SJSA1 (cell line): ENCODE results near the gene RAB34. TPM values are rescaled to one million over a fixed set of nuclear protein-coding genes. Genes with fewer than 3 reads are reported as not detected.
A peak's percentile ranks its signal among the peaks of the same experiment; 100 is the strongest.
"Not testable (repeated sequence)": the region's sequence is repeated elsewhere in the genome, so short reads cannot be mapped to it uniquely, and the experiment has no call there.

Experiments
- DNase-seq, 2 experiments: peaks; one replicate each; pipeline ENCODE4 v3.0.0-alpha.2; 2015 to 2020; ENCODE audit warnings: low spot score in 2 of 2, low read depth in 1 of 2
- H3K27ac ChIP-seq: fragments of 250-450 bp; sonication (Bioruptor Pico); 2 replicates; pipeline ENCODE4 v1.5.1; 2020; ENCODE audit warnings: mild to moderate bottlenecking, moderate library complexity
- H3K27me3 ChIP-seq: fragments of 250-450 bp; sonication (Bioruptor Pico); replicated peaks from 2 replicates; pipeline ENCODE4 v1.5.1; 2020; ENCODE audit warnings: mild to moderate bottlenecking, moderate library complexity
- H3K36me3 ChIP-seq: fragments of 250-450 bp; sonication (Bioruptor Pico); 2 replicates; pipeline ENCODE4 v1.5.1; 2020; ENCODE audit warnings: mild to moderate bottlenecking
- H3K4me1 ChIP-seq: fragments of 250-450 bp; sonication (Bioruptor Pico); replicated peaks from 2 replicates; pipeline ENCODE4 v1.6.1; 2021; ENCODE audit warnings: mild to moderate bottlenecking
- H3K4me3 ChIP-seq: fragments of 250-450 bp; sonication (Bioruptor Pico); 2 replicates; pipeline ENCODE4 v1.5.1; 2020; ENCODE audit warnings: mild to moderate bottlenecking
- H3K9me3 ChIP-seq: fragments of 250-450 bp; sonication (Bioruptor Pico); replicated peaks from 2 replicates; pipeline ENCODE4 v1.5.1; 2020; ENCODE audit warnings: mild to moderate bottlenecking
- total RNA-seq: library from RNA; depleted of rRNA; stranded (reverse); fragments of >200 nt; shearing (Covaris generic); gene quantifications from 2 replicates; pipeline ENCODE4 v1.2.3, GENCODE V29; 2014

The RAB34 gene
- total RNA-seq, 1 experiment from 2014 or later: 1,039 TPM

- peaks cover 52% of the 10 kb centered on the region for H3K4me1 ChIP-seq
- H3K9me3 ChIP-seq: no peaks in the 10 kb centered on the region
- peak within 1 kb of the TSS; percentile 59 for H3K4me3 ChIP-seq
- H3K27me3 ChIP-seq: no peaks in the 10 kb centered on the region
- peak; percentile 73 to 91 for DNase-seq
- peaks cover 45% of the 10 kb centered on the region for H3K36me3 ChIP-seq
- peak within 1 kb of the TSS; percentile 24; the same call in 1 of the 2 replicates for H3K27ac ChIP-seq
These were observed 8.6 kb upstream of the RAB34 start, which contains the start of gene TLCD1 for GRCh38 chr17:28726226-28726626. Gene TLCD1, minus strand, starts transcription at chr17:28726233. Its CDS starts 136 bp downstream, at chr17:28726097.

- Histone ChIP-seq H3K9me3 (no peaks in the 10 kb centered on the region), H3K4me1 (peaks cover 52% of the 10 kb centered on the region), H3K27me3 (no peaks in the 10 kb centered on the region), H3K4me3 (peak overlapping the region; percentile 59), H3K27ac (peak overlapping the region; percentile 24; the same call in 1 of the 2 replicates), H3K36me3 (peaks cover 50% of the 10 kb centered on the region)
- peak; percentile 85 to 88 for DNase-seq
These were observed 8.1 kb upstream of the RAB34 start for GRCh38 chr17:28725660-28726225.

GRCh38 chr17:28725166-28725659 is 7.5 kb upstream of the RAB34 start:
- H3K27me3 ChIP-seq: no peaks in the 10 kb centered on the region
- peak overlapping the region; percentile 59 for H3K4me3 ChIP-seq
- H3K4me1 ChIP-seq: peaks cover 52% of the 10 kb centered on the region
- peaks cover 55% of the 10 kb centered on the region for H3K36me3 ChIP-seq
- H3K27ac ChIP-seq: no peak overlapping the region
- DNase-seq: peak in 1 of 2 experiments; percentile 46
- no peaks in the 10 kb centered on the region for H3K9me3 ChIP-seq

GRCh38 chr17:28724500-28725165 is 7.0 kb upstream of the RAB34 start:
- Histone ChIP-seq H3K9me3 (no peaks in the 10 kb centered on the region), H3K36me3 (peaks cover 59% of the 10 kb centered on the region), H3K4me1 (peaks cover 52% of the 10 kb centered on the region), H3K27ac (no peak overlapping the region), H3K4me3 (no peak overlapping the region), H3K27me3 (no peaks in the 10 kb centered on the region)
- no peak for DNase-seq

GRCh38 chr17:28723836-28724499 is 6.3 kb upstream of the RAB34 start:
- not testable (repeated sequence) for H3K27ac ChIP-seq, H3K9me3 ChIP-seq, DNase-seq, H3K27me3 ChIP-seq, H3K4me3 ChIP-seq
- peaks cover 53% of the 10 kb centered on the region for H3K4me1 ChIP-seq
- peaks cover 59% of the 10 kb centered on the region for H3K36me3 ChIP-seq

GRCh38 chr17:28723159-28723835 is 5.6 kb upstream of the RAB34 start:
- H3K4me3 ChIP-seq: no peak overlapping the region
- H3K27me3 ChIP-seq: no peaks in the 10 kb centered on the region
- H3K9me3 ChIP-seq: no peaks in the 10 kb centered on the region
- H3K27ac ChIP-seq: no peak overlapping the region
- H3K36me3 ChIP-seq: peaks cover 59% of the 10 kb centered on the region
- peaks cover 57% of the 10 kb centered on the region for H3K4me1 ChIP-seq
- no peak for DNase-seq

GRCh38 chr17:28722417-28723158 is 4.9 kb upstream of the RAB34 start:
- peaks cover 50% of the 10 kb centered on the region for H3K4me1 ChIP-seq
- no peak overlapping the region for H3K4me3 ChIP-seq
- H3K36me3 ChIP-seq: peaks cover 59% of the 10 kb centered on the region
- H3K27me3 ChIP-seq: no peaks in the 10 kb centered on the region
- no peak overlapping the region for H3K27ac ChIP-seq
- no peaks in the 10 kb centered on the region for H3K9me3 ChIP-seq
- DNase-seq: no peak

- not testable (repeated sequence) for DNase-seq, H3K27ac ChIP-seq, H3K27me3 ChIP-seq, H3K9me3 ChIP-seq
- Histone ChIP-seq H3K36me3 (peaks cover 75% of the 10 kb centered on the region), H3K4me3 (peak overlapping the region; percentile 77), H3K4me1 (peaks cover 42% of the 10 kb centered on the region)
These were observed 3.3 kb upstream of the RAB34 start for GRCh38 chr17:28720997-28721329.

- Histone ChIP-seq H3K27me3 (no peaks in the 10 kb centered on the region), H3K4me3 (peak overlapping the region; percentile 77), H3K27ac (peak overlapping the region; percentile 89), H3K4me1 (peaks cover 42% of the 10 kb centered on the region), H3K9me3 (no peaks in the 10 kb centered on the region), H3K36me3 (peaks cover 76% of the 10 kb centered on the region)
- no peak for DNase-seq
These were observed 2.8 kb upstream of the RAB34 start for GRCh38 chr17:28720247-28720996.

GRCh38 chr17:28719021-28719433 is 1.4 kb upstream of the RAB34 start:
- no peaks in the 10 kb centered on the region for H3K27me3 ChIP-seq
- H3K36me3 ChIP-seq: peaks cover 76% of the 10 kb centered on the region
- peak overlapping the region; percentile 89 for H3K27ac ChIP-seq
- peaks cover 37% of the 10 kb centered on the region for H3K4me1 ChIP-seq
- H3K9me3 ChIP-seq: no peaks in the 10 kb centered on the region
- peak overlapping the region; percentile 77 for H3K4me3 ChIP-seq
- DNase-seq: peak in 1 of 2 experiments; percentile 85

GRCh38 chr17:28718333-28719020 is 809 bp upstream of the RAB34 start:
- Histone ChIP-seq H3K36me3 (peaks cover 78% of the 10 kb centered on the region), H3K27me3 (no peaks in the 10 kb centered on the region), H3K4me1 (peaks cover 37% of the 10 kb centered on the region), H3K9me3 (no peaks in the 10 kb centered on the region), H3K27ac (peak overlapping the region; percentile 89), H3K4me3 (peak overlapping the region; percentile 77)
- peak; percentile 97 to 99 for DNase-seq
